HL-60 (cell line): ENCODE results near the gene AHDC1.

ENCODE experiments used
- CTCF ChIP-seq: IDR thresholded peaks from one replicate; pipeline ENCODE4 v1.5.1; 2011; ENCODE audit warnings: low read length, control low read depth, inconsistent platforms; ENCODE audit not compliant: insufficient read depth
- GABPA ChIP-seq: IDR thresholded peaks from 2 replicates; pipeline ENCODE4 v1.6.1; 2012; ENCODE audit warnings: low read depth
- POLR2AphosphoS5 ChIP-seq: IDR thresholded peaks from 2 replicates; pipeline ENCODE4 v1.6.1; 2012; ENCODE audit warnings: low read depth
- REST ChIP-seq: IDR thresholded peaks from 2 replicates; pipeline ENCODE4 v1.6.1; 2012; ENCODE audit warnings: low read depth; ENCODE audit not compliant: insufficient replicate concordance
- SPI1 ChIP-seq: IDR thresholded peaks from 2 replicates; pipeline ENCODE4 v1.6.1; 2012; ENCODE audit warnings: low read depth, mild to moderate bottlenecking, borderline replicate concordance

GRCh38 chr1:27538793-27539192 is 65.2 kb downstream of the AHDC1 start:
- TF ChIP-seq CTCF (no peak), GABPA (no peak), POLR2AphosphoS5 (no peak), REST (no peak), SPI1 (no peak)
